Tibial nerve (tissue), 4 donors: ENCODE measurements around the gene BMP8B. TPM values are rescaled to one million over a fixed set of nuclear protein-coding genes. Genes with fewer than 3 reads are reported as not detected.
"Not testable (repeated sequence)": the region's sequence is repeated elsewhere in the genome, so short reads cannot be mapped to it uniquely, and the experiment has no call there.

Experiments used
- DNase-seq, 2 donors: peaks; one replicate each; pipeline ENCODE4 v3.0.0-alpha.2; 2019; ENCODE audit warnings: low spot score in 2 of 2
- H3K27ac ChIP-seq, 4 donors: fragments of 200-600 bp; sonication (generic) in 3 of 4; one replicate each; pipeline ENCODE4 v1.5.1; 2017 to 2019; ENCODE audit warnings: mild to moderate bottlenecking in 1 of 4
- H3K27me3 ChIP-seq, 2 donors: fragments of 200-600 bp; sonication (generic) in 1 of 2; one replicate each; pipeline versions ENCODE4 v1.5.1 to v1.6.0; 2017 to 2019
- H3K36me3 ChIP-seq, 3 donors: fragments of 200-600 bp; sonication (generic); one replicate each; pipeline ENCODE4 v1.5.1; 2018 to 2019
- H3K4me1 ChIP-seq, 4 donors: fragments of 200-600 bp; sonication (generic) in 3 of 4; one replicate each; pipeline ENCODE4 v1.5.1; 2017 to 2019
- H3K4me3 ChIP-seq, 4 donors: fragments of 200-600 bp; sonication (generic) in 3 of 4; one replicate each; pipeline ENCODE4 v1.5.1; 2017 to 2019; ENCODE audit warnings: mild to moderate bottlenecking in 1 of 4, moderate library complexity in 1 of 4
- H3K9me3 ChIP-seq, 4 donors: fragments of 200-600 bp; sonication (generic) in 3 of 4; one replicate each; pipeline ENCODE4 v1.5.1; 2017 to 2019
- CTCF ChIP-seq, 5 experiments: fragments of 200-600 bp in 3 of 5; fragments of 450-650 bp in 2 of 5; sonication (generic) in 3 of 5; IDR thresholded peaks; one replicate each; pipeline ENCODE4 v1.5.1; 2016 to 2019; ENCODE audit warnings: antibody characterized with exemption in 5 of 5, mild to moderate bottlenecking in 3 of 5, moderate library complexity in 2 of 5
- EP300 ChIP-seq, 2 donors: sonication (generic); formaldehyde crosslinking; IDR thresholded peaks; one replicate each; pipeline ENCODE4 v1.6.1; 2017; ENCODE audit warnings: antibody characterized with exemption in 2 of 2, mild to moderate bottlenecking in 1 of 2
- POLR2A ChIP-seq, 2 donors: fragments of 450-650 bp; IDR thresholded peaks; one replicate each; pipeline ENCODE4 v1.6.1; 2017; ENCODE audit warnings: antibody characterized with exemption in 2 of 2, mild to moderate bottlenecking in 2 of 2, moderate library complexity in 2 of 2
- WGBS, 2 donors: methylation state at CpG; one replicate each; pipeline ENCODE4 v1.1.5; 2018; 5-methylcytosine and 5-hydroxymethylcytosine counted together
- total RNA-seq, 4 donors: library from RNA; depleted of rRNA; stranded (reverse); fragments of >200 nt; gene quantifications; one replicate each; pipeline ENCODE4 v1.1.0, GENCODE V29; 2016

BMP8B gene
- total RNA-seq, 4 donors from 2014 or later, result 13.6 to 33.9 (median 29.5) TPM

GRCh38 chr1:39789571-39790110, 976 bp upstream of the BMP8B start:
- peak overlapping the region; percentile 48 to 70 (median 58) for H3K4me3 ChIP-seq
- DNase-seq, result no peak
- TF ChIP-seq POLR2A (IDR thresholded peaks at IDR 0.05) (no peak), CTCF (IDR thresholded peaks at IDR 0.05) (no peak), EP300 (IDR thresholded peaks at IDR 0.05) (no peak)
- no peaks in the 10 kb centered on the region for H3K36me3 ChIP-seq
- 50 to 56% methylated on average over 14 to 15 of the region's 15 CpGs for WGBS, 2 donors
- H3K9me3 ChIP-seq, result no peaks in the 10 kb centered on the region
- peak overlapping the region; percentile 55 to 88 (median 72) for H3K27ac ChIP-seq
- peaks cover 0 to 7% of the 10 kb centered on the region in 2 donors for H3K27me3 ChIP-seq
- peaks cover 0 to 21% (median 0%) of the 10 kb centered on the region in 4 donors for H3K4me1 ChIP-seq

- DNase-seq, result no peak
- no peaks in the 10 kb centered on the region for H3K36me3 ChIP-seq
- peaks cover 0 to 7% of the 10 kb centered on the region in 2 donors for H3K27me3 ChIP-seq
- no CpG with 5 or more reads among the region's 51 CpGs for WGBS, 2 donors
- H3K27ac ChIP-seq, result peak overlapping the region; percentile 55 to 88 (median 72)
- no peaks in the 10 kb centered on the region for H3K9me3 ChIP-seq
- TF ChIP-seq POLR2A (IDR thresholded peaks at IDR 0.05) (no peak), CTCF (IDR thresholded peaks at IDR 0.05) (no peak), EP300 (IDR thresholded peaks at IDR 0.05) (no peak)
- H3K4me1 ChIP-seq, result peaks cover 0 to 21% (median 0%) of the 10 kb centered on the region in 4 donors
- H3K4me3 ChIP-seq, result peak overlapping the region; percentile 48 to 70 (median 58)
Observed at GRCh38 chr1:39788426-39788757, 273 bp downstream of the BMP8B start.

- peaks cover 0 to 21% (median 0%) of the 10 kb centered on the region in 4 donors for H3K4me1 ChIP-seq
- H3K9me3 ChIP-seq, H3K36me3 ChIP-seq, H3K27me3 ChIP-seq, DNase-seq: not testable (repeated sequence)
- WGBS, 2 donors, result 5 to 10% methylated on average over 4 to 13 of the region's 55 CpGs
- H3K27ac ChIP-seq, result peak overlapping the region; percentile 52 to 91 (median 80)
- H3K4me3 ChIP-seq, result peak overlapping the region; percentile 42 to 70 (median 46)
Observed at GRCh38 chr1:39787964-39788363, 701 bp downstream of the BMP8B start.

GRCh38 chr1:39787468-39787867, 1.2 kb downstream of the BMP8B start:
- Histone ChIP-seq H3K4me3 (peak overlapping the region; percentile 42 to 70 (median 46)), H3K4me1 (peaks cover 0 to 21% (median 0%) of the 10 kb centered on the region in 4 donors), H3K27ac (peak overlapping the region; percentile 65 to 91 (median 80)), H3K36me3 (no peaks in the 10 kb centered on the region), H3K9me3 (no peaks in the 10 kb centered on the region), H3K27me3 (peaks cover 0 to 7% of the 10 kb centered on the region in 2 donors)
- 41 to 61% methylated on average over 9 of the region's 11 CpGs for WGBS, 2 donors
- TF ChIP-seq POLR2A (IDR thresholded peaks at IDR 0.05) (no peak), EP300 (IDR thresholded peaks at IDR 0.05) (no peak), CTCF (IDR thresholded peaks at IDR 0.05) (no peak)
- no peak for DNase-seq

- H3K9me3 ChIP-seq, DNase-seq, H3K36me3 ChIP-seq, H3K27me3 ChIP-seq: not testable (repeated sequence)
- H3K4me1 ChIP-seq, result peaks cover 0 to 21% (median 0%) of the 10 kb centered on the region in 4 donors
- H3K4me3 ChIP-seq, result peak overlapping the region; percentile 42 to 70 (median 46)
- 70 to 77% methylated on average over 3 to 5 of the region's 5 CpGs for WGBS, 2 donors
- peak overlapping the region; percentile 65 to 91 (median 80) for H3K27ac ChIP-seq
Observed at GRCh38 chr1:39787108-39787375, 1.6 kb downstream of the BMP8B start.

GRCh38 chr1:39786303-39787107, 2.2 kb downstream of the BMP8B start:
- peaks cover 0 to 21% (median 0%) of the 10 kb centered on the region in 4 donors for H3K4me1 ChIP-seq
- peak overlapping the region; percentile 65 to 91 (median 80) for H3K27ac ChIP-seq
- H3K27me3 ChIP-seq, H3K36me3 ChIP-seq, H3K9me3 ChIP-seq, DNase-seq: not testable (repeated sequence)
- 43 to 75% methylated on average over 6 to 8 of the region's 12 CpGs for whole genome bisulfite sequencing, 2 donors
- H3K4me3 ChIP-seq, result peak overlapping the region; percentile 25 to 70 (median 46)

GRCh38 chr1:39782685-39783084, 6.0 kb downstream of the BMP8B start:
- H3K4me1 ChIP-seq, result peaks cover 0 to 20% (median 0%) of the 10 kb centered on the region in 4 donors
- DNase-seq, H3K4me3 ChIP-seq, H3K9me3 ChIP-seq, H3K36me3 ChIP-seq, H3K27me3 ChIP-seq: not testable (repeated sequence)
- peak overlapping the region in 1 of 4 donors; percentile 43 for H3K27ac ChIP-seq
- WGBS, 2 donors, result 89% methylated on average over 10 of the region's 10 CpGs
